Fibroblast of peridontal ligament (primary cell): Measurements from ENCODE around the gene CFP.

Experiments
- DNase-seq: peaks from one replicate; pipeline ENCODE4 v3.0.0-alpha.2; 2010; ENCODE audit errors: extremely low read depth

The CFP gene

GRCh38 chrX:47574076-47574546, 55.6 kb downstream of the CFP start:
- no peak for DNase-seq

GRCh38 chrX:47573341-47574075, 56.2 kb downstream of the CFP start:
- DNase-seq: peak; percentile 35
